ENCODE results near the gene TEX26.

DNA sequence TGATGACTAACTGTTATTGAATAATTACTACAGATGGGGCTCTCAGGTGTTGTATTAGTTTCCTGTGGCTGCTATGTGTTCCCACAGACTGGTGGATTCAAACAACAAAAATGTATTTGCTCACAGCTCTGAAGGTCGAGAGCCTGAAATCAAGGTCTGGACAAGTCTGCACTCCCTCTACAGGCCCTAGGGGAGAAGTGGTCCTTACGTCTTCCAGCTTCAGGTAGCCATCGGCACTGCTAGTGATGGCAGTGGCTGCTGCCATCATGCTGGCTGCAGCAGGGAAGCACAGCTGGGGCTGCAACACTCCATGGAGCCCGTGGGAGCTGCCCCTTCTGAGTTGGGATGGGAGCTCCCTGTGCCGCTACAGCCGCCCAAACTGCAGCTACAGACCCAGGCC lies 1.9 kb downstream of the TEX26 start:
- TF ChIP-seq CTCF (IDR thresholded peaks at IDR 0.05; ENCODE audit: insufficient read depth, low read length): no peak
- no peak for TF ChIP-seq GABPA (IDR thresholded peaks at IDR 0.05; ENCODE audit: low read depth)
- no peak for TF ChIP-seq SPI1 (IDR thresholded peaks at IDR 0.05; ENCODE audit: borderline replicate concordance, low read depth)

Data from HL-60 (cell line).